Measurements from ENCODE around the gene DGKI. TPM values are rescaled to one million over a fixed set of nuclear protein-coding genes. Genes with fewer than 3 reads are reported as not detected.
"Not testable (repeated sequence)": the region's sequence is repeated elsewhere in the genome, so short reads cannot be mapped to it uniquely, and the experiment has no call there.

The DGKI gene
- total RNA-seq, 6 experiments from 2014 or later: 1.2 to 2.2 (median 1.6) TPM

DNA sequence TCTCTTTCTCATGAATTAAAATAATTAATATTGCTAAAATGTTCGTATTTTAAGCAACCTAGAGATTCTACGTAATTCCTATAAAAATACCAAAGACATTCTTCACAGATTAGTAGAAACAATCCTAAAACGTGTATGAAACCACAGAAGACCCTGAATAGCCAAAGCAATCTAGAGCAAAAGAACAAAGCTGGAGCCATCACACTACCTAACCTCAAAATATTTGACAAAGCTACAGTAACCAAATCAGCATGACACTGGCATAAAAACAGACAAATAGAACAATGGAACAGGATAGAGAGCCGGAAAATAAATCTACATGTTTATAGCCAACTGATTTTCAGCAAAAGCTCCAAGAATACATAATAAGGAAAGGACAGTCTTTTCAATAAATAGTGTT lies 397.8 kb downstream of the DGKI start:
- Mint-ChIP-seq H3K4me1 (ENCODE audit: low read depth) (peaks cover 23% of the 10 kb centered on the region), H3K4me3 (no peak overlapping the region), H3K27me3 (ENCODE audit: insufficient read depth) (peaks cover 1% of the 10 kb centered on the region), H3K9me3 (peaks cover 11% of the 10 kb centered on the region; the same call in 1 of the 2 replicates), H3K36me3 (ENCODE audit: low read depth) (peaks cover 16% of the 10 kb centered on the region), H3K27ac (no peak overlapping the region)
- DNase-seq: no peak
- TF ChIP-seq, protein P1, sequence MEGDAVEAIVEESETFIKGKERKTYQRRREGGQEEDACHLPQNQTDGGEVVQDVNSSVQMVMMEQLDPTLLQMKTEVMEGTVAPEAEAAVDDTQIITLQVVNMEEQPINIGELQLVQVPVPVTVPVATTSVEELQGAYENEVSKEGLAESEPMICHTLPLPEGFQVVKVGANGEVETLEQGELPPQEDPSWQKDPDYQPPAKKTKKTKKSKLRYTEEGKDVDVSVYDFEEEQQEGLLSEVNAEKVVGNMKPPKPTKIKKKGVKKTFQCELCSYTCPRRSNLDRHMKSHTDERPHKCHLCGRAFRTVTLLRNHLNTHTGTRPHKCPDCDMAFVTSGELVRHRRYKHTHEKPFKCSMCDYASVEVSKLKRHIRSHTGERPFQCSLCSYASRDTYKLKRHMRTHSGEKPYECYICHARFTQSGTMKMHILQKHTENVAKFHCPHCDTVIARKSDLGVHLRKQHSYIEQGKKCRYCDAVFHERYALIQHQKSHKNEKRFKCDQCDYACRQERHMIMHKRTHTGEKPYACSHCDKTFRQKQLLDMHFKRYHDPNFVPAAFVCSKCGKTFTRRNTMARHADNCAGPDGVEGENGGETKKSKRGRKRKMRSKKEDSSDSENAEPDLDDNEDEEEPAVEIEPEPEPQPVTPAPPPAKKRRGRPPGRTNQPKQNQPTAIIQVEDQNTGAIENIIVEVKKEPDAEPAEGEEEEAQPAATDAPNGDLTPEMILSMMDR (IDR thresholded peaks at IDR 0.05): no peak

- H3K4me3 Mint-ChIP-seq; DNase-seq; H3K27ac Mint-ChIP-seq; H3K27me3 Mint-ChIP-seq (ENCODE audit: insufficient read depth): not testable (repeated sequence)
- Mint-ChIP-seq H3K4me1 (ENCODE audit: low read depth) (peaks cover 25% of the 10 kb centered on the region), H3K9me3 (peaks cover 11% of the 10 kb centered on the region; the same call in 1 of the 2 replicates), H3K36me3 (ENCODE audit: low read depth) (peaks cover 16% of the 10 kb centered on the region)
Measured at GRCh38 chr7:137448572-137448971, 398.2 kb downstream of the DGKI start.

DNA sequence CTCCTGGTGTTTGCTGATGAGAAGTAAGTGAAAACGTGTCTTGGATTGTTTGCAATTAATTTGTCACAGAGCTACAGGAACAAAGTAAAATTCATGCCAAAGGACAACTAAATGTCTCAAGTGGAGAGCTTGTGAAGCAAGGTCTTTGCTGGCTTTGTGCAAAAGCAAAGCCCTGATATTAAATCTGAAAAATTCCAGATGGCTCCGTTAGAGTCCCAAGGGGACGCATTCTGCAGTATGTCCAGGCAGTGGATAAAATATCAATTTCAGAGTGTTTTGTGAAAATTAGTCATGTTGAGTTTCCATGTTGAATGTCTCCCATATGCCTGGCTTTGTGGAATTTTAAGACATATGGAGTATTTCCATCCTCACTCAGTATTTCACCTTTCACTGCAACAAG lies 400.7 kb downstream of the DGKI start:
- H3K4me1 Mint-ChIP-seq (ENCODE audit: low read depth): peaks cover 31% of the 10 kb centered on the region
- H3K27me3 Mint-ChIP-seq (ENCODE audit: insufficient read depth): peaks cover 1% of the 10 kb centered on the region
- DNase-seq: no peak
- peaks cover 16% of the 10 kb centered on the region for H3K36me3 Mint-ChIP-seq (ENCODE audit: low read depth)
- TF ChIP-seq, protein P1 (IDR thresholded peaks at IDR 0.05): no peak
- H3K27ac Mint-ChIP-seq: no peak overlapping the region
- peaks cover 11% of the 10 kb centered on the region; the same call in 1 of the 2 replicates for H3K9me3 Mint-ChIP-seq
- H3K4me3 Mint-ChIP-seq: no peak overlapping the region

- no peak for DNase-seq
- peaks cover 36% of the 10 kb centered on the region for H3K4me1 Mint-ChIP-seq (ENCODE audit: low read depth)
- H3K36me3 Mint-ChIP-seq (ENCODE audit: low read depth): peaks cover 16% of the 10 kb centered on the region
- peaks cover 1% of the 10 kb centered on the region for H3K27me3 Mint-ChIP-seq (ENCODE audit: insufficient read depth)
- TF ChIP-seq, protein P1 (IDR thresholded peaks at IDR 0.05): no peak
- peaks cover 11% of the 10 kb centered on the region; the same call in 1 of the 2 replicates for H3K9me3 Mint-ChIP-seq
- H3K4me3 Mint-ChIP-seq: no peak overlapping the region
- H3K27ac Mint-ChIP-seq: no peak overlapping the region
Measured at GRCh38 chr7:137445268-137445667, 401.5 kb downstream of the DGKI start.

GRCh38 chr7:137443616-137444015 lies 403.2 kb downstream of the DGKI start:
- TF ChIP-seq, protein P1 (IDR thresholded peaks at IDR 0.05): no peak
- peak; percentile 34 for DNase-seq
- H3K36me3 Mint-ChIP-seq (ENCODE audit: low read depth): peaks cover 16% of the 10 kb centered on the region
- no peak overlapping the region for H3K27ac Mint-ChIP-seq
- peaks cover 8% of the 10 kb centered on the region; the same call in 1 of the 2 replicates for H3K9me3 Mint-ChIP-seq
- H3K4me3 Mint-ChIP-seq: no peak overlapping the region
- peaks cover 1% of the 10 kb centered on the region; the same call in 1 of the 2 replicates for H3K27me3 Mint-ChIP-seq (ENCODE audit: insufficient read depth)
- H3K4me1 Mint-ChIP-seq (ENCODE audit: low read depth): peaks cover 31% of the 10 kb centered on the region

DNA sequence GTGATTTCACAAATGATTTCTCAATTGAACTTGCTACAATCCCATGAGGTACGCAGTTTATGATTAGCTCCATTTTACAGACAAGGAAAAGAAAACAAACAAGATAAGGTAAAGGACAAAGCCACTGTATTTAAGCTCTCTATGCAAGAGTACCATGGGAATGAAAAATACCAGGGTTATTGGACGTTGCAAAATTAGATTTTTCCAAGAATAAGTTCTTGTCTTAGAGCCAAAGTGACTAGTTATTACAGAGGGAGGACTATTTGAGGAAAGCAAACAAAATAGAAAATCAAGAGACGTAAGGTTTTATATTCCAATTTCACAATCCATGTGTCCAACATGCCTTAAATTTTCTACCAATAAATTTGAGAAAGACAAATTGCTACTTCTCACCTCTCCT lies 405.3 kb downstream of the DGKI start:
- H3K36me3 Mint-ChIP-seq (ENCODE audit: low read depth): peaks cover 10% of the 10 kb centered on the region
- H3K9me3 Mint-ChIP-seq: peaks cover 8% of the 10 kb centered on the region; the same call in 1 of the 2 replicates
- no peaks in the 10 kb centered on the region; the same call in 1 of the 2 replicates for H3K27me3 Mint-ChIP-seq (ENCODE audit: insufficient read depth)
- no peak overlapping the region for H3K4me3 Mint-ChIP-seq
- DNase-seq: no peak
- peaks cover 31% of the 10 kb centered on the region for H3K4me1 Mint-ChIP-seq (ENCODE audit: low read depth)
- TF ChIP-seq, protein P1 (IDR thresholded peaks at IDR 0.05): no peak
- H3K27ac Mint-ChIP-seq: no peak overlapping the region

Measured in HFFc6 (cell line).